Neural crest cell (in vitro differentiated cells): ENCODE data around the gene TNF. TPM values are rescaled to one million over a fixed set of nuclear protein-coding genes. Genes with fewer than 3 reads are reported as not detected.
A peak's percentile ranks its signal among the peaks of the same experiment; 100 is the strongest.

ENCODE experiments used
- DNase-seq: peaks from one replicate; pipeline ENCODE4 v3.0.0; 2021; ENCODE audit warnings: low read depth, mixed read lengths, low spot score
- H3K27ac Mint-ChIP-seq: one replicate; pipeline ENCODE4 v1.8.0; 2021; ENCODE audit warnings: mild to moderate bottlenecking, mixed read lengths; ENCODE audit not compliant: unreplicated experiment
- H3K27me3 Mint-ChIP-seq: 2 replicates; pipeline ENCODE4 v1.8.0; 2021; ENCODE audit warnings: low read depth, mild to moderate bottlenecking, mixed read lengths
- H3K36me3 Mint-ChIP-seq: 2 replicates; pipeline ENCODE4 v1.8.0; 2021; ENCODE audit warnings: low read depth, mild to moderate bottlenecking, mixed read lengths
- H3K4me1 Mint-ChIP-seq: 2 replicates; pipeline ENCODE4 v1.8.0; 2021; ENCODE audit warnings: mixed read lengths
- H3K4me3 Mint-ChIP-seq: one replicate; pipeline ENCODE4 v1.8.0; 2021; ENCODE audit warnings: mild to moderate bottlenecking, mixed read lengths
- H3K9me3 Mint-ChIP-seq: 2 replicates; pipeline ENCODE4 v1.8.0; 2021; ENCODE audit warnings: mixed read lengths
- total RNA-seq: library from RNA; stranded (reverse); gene quantifications from 2 replicates; pipeline ENCODE4 v1.2.1, GENCODE V29; 2021
- TF ChIP-seq, protein P1 (sequence below): fragments of 200-600 bp; sonication (generic); conservative IDR thresholded peaks from 2 replicates; pipeline ENCODE4 v1.5.0; 2021; ENCODE audit warnings: antibody characterized with exemption, mild to moderate bottlenecking

The TNF gene
- total RNA-seq, 1 donor from 2014 or later, result not detected

DNA sequence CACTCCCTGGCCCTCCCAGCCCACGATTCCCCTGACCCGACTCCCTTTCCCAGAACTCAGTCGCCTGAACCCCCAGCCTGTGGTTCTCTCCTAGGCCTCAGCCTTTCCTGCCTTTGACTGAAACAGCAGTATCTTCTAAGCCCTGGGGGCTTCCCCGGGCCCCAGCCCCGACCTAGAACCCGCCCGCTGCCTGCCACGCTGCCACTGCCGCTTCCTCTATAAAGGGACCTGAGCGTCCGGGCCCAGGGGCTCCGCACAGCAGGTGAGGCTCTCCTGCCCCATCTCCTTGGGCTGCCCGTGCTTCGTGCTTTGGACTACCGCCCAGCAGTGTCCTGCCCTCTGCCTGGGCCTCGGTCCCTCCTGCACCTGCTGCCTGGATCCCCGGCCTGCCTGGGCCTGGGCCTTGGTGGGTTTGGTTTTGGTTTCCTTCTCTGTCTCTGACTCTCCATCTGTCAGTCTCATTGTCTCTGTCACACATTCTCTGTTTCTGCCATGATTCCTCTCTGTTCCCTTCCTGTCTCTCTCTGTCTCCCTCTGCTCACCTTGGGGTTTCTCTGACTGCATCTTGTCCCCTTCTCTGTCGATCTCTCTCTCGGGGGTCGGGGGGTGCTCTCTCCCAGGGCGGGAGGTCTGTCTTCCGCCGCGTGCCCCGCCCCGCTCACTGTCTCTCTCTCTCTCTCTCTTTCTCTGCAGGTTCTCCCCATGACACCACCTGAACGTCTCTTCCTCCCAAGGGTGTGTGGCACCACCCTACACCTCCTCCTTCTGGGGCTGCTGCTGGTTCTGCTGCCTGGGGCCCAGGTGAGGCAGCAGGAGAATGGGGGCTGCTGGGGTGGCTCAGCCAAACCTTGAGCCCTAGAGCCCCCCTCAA is 3.1 kb upstream of the TNF start, which contains the start of gene LTA:
LTA (plus strand) TSS at position 249 of the 871 bp plus-strand sequence; CDS start at position 703, 454 bp downstream.
- Mint-ChIP-seq H3K4me3 (no peak within 1 kb of the TSS), H3K27me3 (peaks cover 3% of the 10 kb centered on the region), H3K27ac (peak within 1 kb of the TSS; percentile 81), H3K9me3 (no peaks in the 10 kb centered on the region), H3K36me3 (no peaks in the 10 kb centered on the region), H3K4me1 (peaks cover 17% of the 10 kb centered on the region)
- no peak for DNase-seq
- TF ChIP-seq, protein P1, sequence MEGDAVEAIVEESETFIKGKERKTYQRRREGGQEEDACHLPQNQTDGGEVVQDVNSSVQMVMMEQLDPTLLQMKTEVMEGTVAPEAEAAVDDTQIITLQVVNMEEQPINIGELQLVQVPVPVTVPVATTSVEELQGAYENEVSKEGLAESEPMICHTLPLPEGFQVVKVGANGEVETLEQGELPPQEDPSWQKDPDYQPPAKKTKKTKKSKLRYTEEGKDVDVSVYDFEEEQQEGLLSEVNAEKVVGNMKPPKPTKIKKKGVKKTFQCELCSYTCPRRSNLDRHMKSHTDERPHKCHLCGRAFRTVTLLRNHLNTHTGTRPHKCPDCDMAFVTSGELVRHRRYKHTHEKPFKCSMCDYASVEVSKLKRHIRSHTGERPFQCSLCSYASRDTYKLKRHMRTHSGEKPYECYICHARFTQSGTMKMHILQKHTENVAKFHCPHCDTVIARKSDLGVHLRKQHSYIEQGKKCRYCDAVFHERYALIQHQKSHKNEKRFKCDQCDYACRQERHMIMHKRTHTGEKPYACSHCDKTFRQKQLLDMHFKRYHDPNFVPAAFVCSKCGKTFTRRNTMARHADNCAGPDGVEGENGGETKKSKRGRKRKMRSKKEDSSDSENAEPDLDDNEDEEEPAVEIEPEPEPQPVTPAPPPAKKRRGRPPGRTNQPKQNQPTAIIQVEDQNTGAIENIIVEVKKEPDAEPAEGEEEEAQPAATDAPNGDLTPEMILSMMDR, result no peak

DNA sequence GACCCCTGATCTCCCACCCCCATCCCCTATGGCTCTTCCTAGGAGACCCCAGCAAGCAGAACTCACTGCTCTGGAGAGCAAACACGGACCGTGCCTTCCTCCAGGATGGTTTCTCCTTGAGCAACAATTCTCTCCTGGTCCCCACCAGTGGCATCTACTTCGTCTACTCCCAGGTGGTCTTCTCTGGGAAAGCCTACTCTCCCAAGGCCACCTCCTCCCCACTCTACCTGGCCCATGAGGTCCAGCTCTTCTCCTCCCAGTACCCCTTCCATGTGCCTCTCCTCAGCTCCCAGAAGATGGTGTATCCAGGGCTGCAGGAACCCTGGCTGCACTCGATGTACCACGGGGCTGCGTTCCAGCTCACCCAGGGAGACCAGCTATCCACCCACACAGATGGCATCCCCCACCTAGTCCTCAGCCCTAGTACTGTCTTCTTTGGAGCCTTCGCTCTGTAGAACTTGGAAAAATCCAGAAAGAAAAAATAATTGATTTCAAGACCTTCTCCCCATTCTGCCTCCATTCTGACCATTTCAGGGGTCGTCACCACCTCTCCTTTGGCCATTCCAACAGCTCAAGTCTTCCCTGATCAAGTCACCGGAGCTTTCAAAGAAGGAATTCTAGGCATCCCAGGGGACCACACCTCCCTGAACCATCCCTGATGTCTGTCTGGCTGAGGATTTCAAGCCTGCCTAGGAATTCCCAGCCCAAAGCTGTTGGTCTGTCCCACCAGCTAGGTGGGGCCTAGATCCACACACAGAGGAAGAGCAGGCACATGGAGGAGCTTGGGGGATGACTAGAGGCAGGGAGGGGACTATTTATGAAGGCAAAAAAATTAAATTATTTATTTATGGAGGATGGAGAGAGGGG is 1.9 kb upstream of the TNF start:
- H3K27ac Mint-ChIP-seq, result peak overlapping the region; percentile 81

GRCh38 chr6:31574106-31575061 is 981 bp upstream of the TNF start:
- Mint-ChIP-seq H3K27ac (no peak overlapping the region), H3K9me3 (no peaks in the 10 kb centered on the region), H3K27me3 (peaks cover 3% of the 10 kb centered on the region), H3K36me3 (no peaks in the 10 kb centered on the region), H3K4me1 (no peaks in the 10 kb centered on the region), H3K4me3 (no peak overlapping the region)
- DNase-seq, result no peak
- TF ChIP-seq, protein P1, result no peak

More for the DNA sequence above, 1.9 kb upstream of the TNF start:
- H3K9me3 Mint-ChIP-seq, result no peaks in the 10 kb centered on the region
- TF ChIP-seq, protein P1, result no peak
- no peak overlapping the region for H3K4me3 Mint-ChIP-seq
- peaks cover 3% of the 10 kb centered on the region for H3K27me3 Mint-ChIP-seq
- no peak for DNase-seq
- no peaks in the 10 kb centered on the region for H3K36me3 Mint-ChIP-seq
- H3K4me1 Mint-ChIP-seq, result peaks cover 5% of the 10 kb centered on the region

DNA sequence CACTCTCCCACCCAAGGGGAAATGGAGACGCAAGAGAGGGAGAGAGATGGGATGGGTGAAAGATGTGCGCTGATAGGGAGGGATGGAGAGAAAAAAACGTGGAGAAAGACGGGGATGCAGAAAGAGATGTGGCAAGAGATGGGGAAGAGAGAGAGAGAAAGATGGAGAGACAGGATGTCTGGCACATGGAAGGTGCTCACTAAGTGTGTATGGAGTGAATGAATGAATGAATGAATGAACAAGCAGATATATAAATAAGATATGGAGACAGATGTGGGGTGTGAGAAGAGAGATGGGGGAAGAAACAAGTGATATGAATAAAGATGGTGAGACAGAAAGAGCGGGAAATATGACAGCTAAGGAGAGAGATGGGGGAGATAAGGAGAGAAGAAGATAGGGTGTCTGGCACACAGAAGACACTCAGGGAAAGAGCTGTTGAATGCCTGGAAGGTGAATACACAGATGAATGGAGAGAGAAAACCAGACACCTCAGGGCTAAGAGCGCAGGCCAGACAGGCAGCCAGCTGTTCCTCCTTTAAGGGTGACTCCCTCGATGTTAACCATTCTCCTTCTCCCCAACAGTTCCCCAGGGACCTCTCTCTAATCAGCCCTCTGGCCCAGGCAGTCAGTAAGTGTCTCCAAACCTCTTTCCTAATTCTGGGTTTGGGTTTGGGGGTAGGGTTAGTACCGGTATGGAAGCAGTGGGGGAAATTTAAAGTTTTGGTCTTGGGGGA is 754 bp downstream of the TNF start:
- Mint-ChIP-seq H3K27me3 (peaks cover 8% of the 10 kb centered on the region), H3K36me3 (no peaks in the 10 kb centered on the region), H3K27ac (no peak overlapping the region), H3K9me3 (no peaks in the 10 kb centered on the region), H3K4me1 (peaks cover 7% of the 10 kb centered on the region), H3K4me3 (no peak overlapping the region)
- no peak for DNase-seq
- TF ChIP-seq, protein P1, result no peak
